ENCODE data around the gene DOHH. TPM values are rescaled to one million over a fixed set of nuclear protein-coding genes. Genes with fewer than 3 reads are reported as not detected.

The DOHH gene
- total RNA-seq, 1 donor from 2014 or later: 12.2 TPM

GRCh38 chr19:3536429-3537100 is 36.1 kb upstream of the DOHH start:
- intact Hi-C loops (cut with DNase I): no loop called here
- no peak overlapping the region for H3K27ac ChIP-seq
- no peak for TF ChIP-seq CTCF (IDR thresholded peaks at IDR 0.05)
- no peaks in the 10 kb centered on the region for H3K4me1 ChIP-seq
- no peak overlapping the region for H3K4me3 ChIP-seq
- no peak for ATAC-seq
- peaks cover 50% of the 10 kb centered on the region for H3K36me3 ChIP-seq
- no peak for DNase-seq
- no peaks in the 10 kb centered on the region for H3K27me3 ChIP-seq
- H3K9me3 ChIP-seq: no peaks in the 10 kb centered on the region

- H3K4me3 ChIP-seq: no peak overlapping the region
- H3K27ac ChIP-seq: no peak overlapping the region
- no peaks in the 10 kb centered on the region for H3K4me1 ChIP-seq
- ATAC-seq (no peak), DNase-seq (no peak)
- H3K9me3 ChIP-seq: no peaks in the 10 kb centered on the region
- intact Hi-C loops (cut with DNase I): no loop called here
- H3K36me3 ChIP-seq: peaks cover 56% of the 10 kb centered on the region
- no peak for TF ChIP-seq CTCF (IDR thresholded peaks at IDR 0.05)
- no peaks in the 10 kb centered on the region for H3K27me3 ChIP-seq
Observed at GRCh38 chr19:3535981-3536380, 35.5 kb upstream of the DOHH start.

GRCh38 chr19:3535563-3535965 is 35.1 kb upstream of the DOHH start:
- ATAC-seq (no peak), DNase-seq (no peak)
- H3K4me1 ChIP-seq: no peaks in the 10 kb centered on the region
- H3K9me3 ChIP-seq: no peaks in the 10 kb centered on the region
- H3K4me3 ChIP-seq: no peak overlapping the region
- peaks cover 60% of the 10 kb centered on the region for H3K36me3 ChIP-seq
- TF ChIP-seq CTCF (IDR thresholded peaks at IDR 0.05): no peak
- no peak overlapping the region for H3K27ac ChIP-seq
- H3K27me3 ChIP-seq: no peaks in the 10 kb centered on the region
- intact Hi-C loops (cut with DNase I): no loop called here

- peaks cover 61% of the 10 kb centered on the region for H3K36me3 ChIP-seq
- no peak for DNase-seq
- H3K27me3 ChIP-seq: no peaks in the 10 kb centered on the region
Observed at GRCh38 chr19:3535235-3535535, 34.7 kb upstream of the DOHH start.

GRCh38 chr19:3534375-3535234 is 34.1 kb upstream of the DOHH start:
- intact Hi-C loops (cut with DNase I): no loop called here
- DNase-seq: no peak

More at GRCh38 chr19:3535235-3535535, 34.7 kb upstream of the DOHH start:
- no peak overlapping the region for H3K4me3 ChIP-seq
- no peak for ATAC-seq
- intact Hi-C loops (cut with DNase I): no loop called here
- no peak for TF ChIP-seq CTCF (IDR thresholded peaks at IDR 0.05)
- no peaks in the 10 kb centered on the region for H3K9me3 ChIP-seq
- H3K4me1 ChIP-seq: no peaks in the 10 kb centered on the region
- H3K27ac ChIP-seq: no peak overlapping the region

More at GRCh38 chr19:3534375-3535234, 34.1 kb upstream of the DOHH start:
- H3K27ac ChIP-seq: no peak overlapping the region
- peaks cover 61% of the 10 kb centered on the region for H3K36me3 ChIP-seq
- no peaks in the 10 kb centered on the region for H3K4me1 ChIP-seq
- TF ChIP-seq CTCF (IDR thresholded peaks at IDR 0.05): no peak
- no peaks in the 10 kb centered on the region for H3K9me3 ChIP-seq
- no peaks in the 10 kb centered on the region for H3K27me3 ChIP-seq
- H3K4me3 ChIP-seq: no peak overlapping the region
- ATAC-seq: no peak

All from upper lobe of right lung (tissue), 1 donor.